K562 (cell line): ENCODE results near the gene MYOM1. TPM values are rescaled to one million over a fixed set of nuclear protein-coding genes. Genes with fewer than 3 reads are reported as not detected.
A peak's percentile ranks its signal among the peaks of the same experiment; 100 is the strongest.

Experiments
- ATAC-seq: fragments of 200-7000 bp; cut with Tn5 transposase; 3 replicates; pipeline ENCODE4 v1.9.1; 2020; ENCODE audit warnings: moderate library complexity
- BruUV-seq: library from RNA; stranded (reverse); fragments of 400-500 nt; replicated peaks from 2 replicates; lab custom pipeline; 2021; lab: Mats Ljungman, UMichigan
- CTCF ChIA-PET: fragments of 300-600 bp; formaldehyde crosslinking; extraction: SDS; loops from one replicate; lab custom pipeline; 2021; ENCODE audit warnings: low intra/inter-chr PET ratio; lab: Yijun Ruan, JAX
- POLR2A ChIA-PET: fragments of 300-600, 350-650 bp; sonication (Branson Sonifier 250); formaldehyde crosslinking; extraction: SDS; loops from one replicate; lab custom pipeline; 2021; ENCODE audit warnings: antibody characterized with exemption, inconsistent platforms; lab: Yijun Ruan, JAX
- DNase-seq, 4 experiments: peaks; one replicate each; pipeline versions ENCODE4 v3.0.0 to v3.0.0-alpha.2; 2011 to 2018; ENCODE audit warnings: low spot score in 3 of 4, mixed read lengths in 3 of 4; ENCODE audit errors: extremely low read depth in 1 of 4
- FAIRE-seq: peaks from 2 replicates; lab custom pipeline; 2011; peaks lifted over from hg19 to GRCh38; lab: Jason Lieb, UNC
- H2AFZ ChIP-seq: 2 replicates; pipeline ENCODE4 v1.6.0; 2011; ENCODE audit warnings: low read depth, low read length, control low read depth, inconsistent platforms
- H3K27ac ChIP-seq: fragments of 200-600 bp; 3 replicates; pipeline ENCODE4 v1.8.0; 2011; ENCODE audit warnings: low read depth, mild to moderate bottlenecking, control low read depth, inconsistent platforms, low read length, moderate library complexity, mixed read lengths; ENCODE audit errors: extremely low read depth
- H3K27me3 ChIP-seq, 2 experiments: fragments of 300-600 bp in 1 of 2; 2 replicates in 1 of 2; 3 replicates in 1 of 2; pipeline versions ENCODE4 v1.6.0 to v1.8.0; 2011; ENCODE audit warnings: inconsistent platforms in 2 of 2, low read length in 2 of 2, mild to moderate bottlenecking in 1 of 2, mixed read lengths in 1 of 2, moderate library complexity in 1 of 2; ENCODE audit not compliant: control insufficient read depth in 2 of 2, insufficient read depth in 2 of 2
- H3K36me3 ChIP-seq: fragments of 300-600 bp; 3 replicates; pipeline ENCODE4 v1.8.0; 2011; ENCODE audit warnings: mild to moderate bottlenecking, low read length, inconsistent platforms; ENCODE audit not compliant: control insufficient read depth, insufficient read depth
- H3K4me1 ChIP-seq, 2 experiments: fragments of 200-600 bp in 1 of 2; replicated peaks in 1 of 2; 2 replicates in 1 of 2; 3 replicates in 1 of 2; pipeline versions ENCODE4 v1.5.1 to v1.8.0; 2011; ENCODE audit warnings: inconsistent platforms in 2 of 2, low read length in 2 of 2, mild to moderate bottlenecking in 1 of 2, mixed read lengths in 1 of 2, moderate library complexity in 1 of 2; ENCODE audit not compliant: control insufficient read depth in 2 of 2, insufficient read depth in 2 of 2
- H3K4me2 ChIP-seq: 2 replicates; pipeline ENCODE4 v1.6.1; 2011; ENCODE audit warnings: low read length, control low read depth, inconsistent platforms, mixed read lengths; ENCODE audit not compliant: insufficient read depth
- H3K4me3 ChIP-seq: fragments of 200-600 bp; sonication (generic), shearing (Covaris generic); 2 replicates; pipeline ENCODE4 v1.5.1; 2016; ENCODE audit warnings: control low read depth, inconsistent platforms
- H3K79me2 ChIP-seq: fragments of 200-600 bp; 3 replicates; pipeline ENCODE4 v1.8.0; 2011; ENCODE audit warnings: low read length, inconsistent platforms; ENCODE audit not compliant: control insufficient read depth, insufficient read depth
- H3K9ac ChIP-seq, 2 experiments: 2 replicates each; pipeline versions ENCODE4 v1.6.0 to v1.6.1; 2011; ENCODE audit warnings: low read depth in 2 of 2, low read length in 2 of 2, control low read depth in 1 of 2, inconsistent platforms in 1 of 2, mild to moderate bottlenecking in 1 of 2, mixed read lengths in 1 of 2; ENCODE audit not compliant: insufficient read depth in 1 of 2
- H3K9me1 ChIP-seq: one replicate; pipeline ENCODE4 v1.6.0; 2011; ENCODE audit warnings: inconsistent platforms, mild to moderate bottlenecking, low read length, moderate library complexity; ENCODE audit not compliant: control insufficient read depth, insufficient read depth
- H3K9me3 ChIP-seq: replicated peaks from 2 replicates; pipeline ENCODE4 v1.5.1; 2011; ENCODE audit warnings: low read depth, low read length, inconsistent platforms; ENCODE audit not compliant: control insufficient read depth, insufficient read depth
- H4K20me1 ChIP-seq: replicated peaks from 2 replicates; pipeline ENCODE4 v1.6.1; 2011; ENCODE audit warnings: low read length, inconsistent platforms, mixed read lengths; ENCODE audit not compliant: control insufficient read depth, insufficient read depth
- CREBBP ChIP-seq: IDR thresholded peaks from one replicate; pipeline ENCODE4 v1.6.1; 2012; ENCODE audit warnings: low read depth, mild to moderate bottlenecking, control low read depth, inconsistent platforms, low read length
- E2F3 ChIP-seq: fragments of 250-450 bp; sonication (Bioruptor Pico); IDR thresholded peaks from 2 replicates; pipeline ENCODE4 v1.4.0; 2020; ENCODE audit warnings: mild to moderate bottlenecking
- GTF2E2 ChIP-seq: fragments of 200-800 bp; sonication (Bioruptor generic); IDR thresholded peaks from 2 replicates; pipeline ENCODE4 v1.6.1; 2016; ENCODE audit warnings: missing genetic modification characterization, missing compliant biosample characterization
- HMGN3 ChIP-seq: IDR thresholded peaks from 2 replicates; pipeline ENCODE4 v1.6.1; 2011; ENCODE audit warnings: borderline replicate concordance, low read depth, mild to moderate bottlenecking, mixed read lengths, low read length; ENCODE audit not compliant: insufficient read length; ENCODE audit errors: extremely low read depth
- HNRNPK ChIP-seq: fragments of 200-400 bp; formaldehyde crosslinking; IDR thresholded peaks from one replicate; pipeline ENCODE4 v1.6.1; 2018; ENCODE audit warnings: mild to moderate bottlenecking, low read depth, low read length; ENCODE audit not compliant: poor library complexity, severe bottlenecking
- IRF1 ChIP-seq: sonication (generic); formaldehyde crosslinking; IDR thresholded peaks from 2 replicates; pipeline ENCODE4 v1.8.0; 2022; ENCODE audit warnings: missing genetic modification reagents, mild to moderate bottlenecking, borderline replicate concordance
- KLF16 ChIP-seq: IDR thresholded peaks from 2 replicates; pipeline ENCODE4 v1.6.1; 2016; ENCODE audit warnings: antibody characterized with exemption
- POLR2A ChIP-seq: fragments of 450-650 bp; conservative IDR thresholded peaks from 2 replicates; pipeline ENCODE4 v1.6.1; 2016
- RBFOX2 ChIP-seq: fragments of 200-400 bp; formaldehyde crosslinking; IDR thresholded peaks from 2 replicates; pipeline ENCODE4 v1.6.1; 2017; ENCODE audit warnings: low read depth, mild to moderate bottlenecking, low read length, moderate library complexity
- SMARCC2 ChIP-seq: fragments of 450-650 bp; IDR thresholded peaks from 2 replicates; pipeline ENCODE4 v1.6.1; 2017; ENCODE audit warnings: antibody characterized with exemption, moderate library complexity, mild to moderate bottlenecking, low read depth
- SREBF2 ChIP-seq: sonication (generic); formaldehyde crosslinking; IDR thresholded peaks from 2 replicates; pipeline ENCODE4 v1.4.0; 2020; ENCODE audit warnings: mild to moderate bottlenecking, missing genetic modification reagents
- TGIF2 ChIP-seq: sonication (generic); formaldehyde crosslinking; IDR thresholded peaks from 2 replicates; pipeline ENCODE4 v1.8.1; 2022; ENCODE audit warnings: mild to moderate bottlenecking, missing genetic modification reagents, moderate library complexity
- ZNF592 ChIP-seq: fragments of 450-650 bp; IDR thresholded peaks from 2 replicates; pipeline ENCODE4 v1.6.1; 2017; ENCODE audit warnings: antibody characterized with exemption, mild to moderate bottlenecking
- ZNF766 ChIP-seq: fragments of 200-800 bp; sonication (Bioruptor generic); conservative IDR thresholded peaks from 2 replicates; pipeline ENCODE4 v1.6.1; 2016; ENCODE audit warnings: missing genetic modification characterization, missing compliant biosample characterization
- ZSCAN32 ChIP-seq: fragments of 450-650 bp; formaldehyde crosslinking; IDR thresholded peaks from 2 replicates; pipeline ENCODE4 v1.4.0; 2020; ENCODE audit warnings: mild to moderate bottlenecking, moderate library complexity
- WGBS: fragments of 100-300 bp; shearing (Covaris generic); methylation state at CpG from one replicate; pipeline ENCODE4 v1.1.6; 2016; ENCODE audit warnings: low coverage, mixed read lengths; ENCODE audit not compliant: insufficient coverage; ENCODE audit errors: missing lambda C conversion rate; 5-methylcytosine and 5-hydroxymethylcytosine counted together
- in situ Hi-C: fragments of 300-500 bp; cut with MboI; formaldehyde crosslinking; loops from 4 replicates; pipeline ENCODE4 v1.15.0; 2018; ENCODE audit warnings: inconsistent platforms, mixed read lengths
- intact Hi-C: fragments of 100-400 bp; cut with micrococcal nuclease; formaldehyde crosslinking; loops from 2 replicates; pipeline ENCODE4 v1.14.2; 2022
- polyA plus RNA-seq, 8 experiments: library from polyadenylated mRNA; depleted of rRNA in 4 of 8; stranded (reverse) in 5 of 8; unstranded in 3 of 8; fragments of >200 nt; fragmentation: Nextera tagmentation in 2 of 8; fragmentation: Illumina TruSeq in 1 of 8; extraction: Ambion mirVana in 2 of 8; extraction: Trizol in 1 of 8; gene quantifications; 2 replicates each; pipeline versions ENCODE4 v1.2.1 to v1.2.3, GENCODE V29; 2011 to 2014; ENCODE audit warnings: inconsistent platforms in 1 of 8, missing spikeins in 1 of 8
- total RNA-seq, 7 experiments: library from RNA; depleted of rRNA in 6 of 7; stranded (reverse); fragments of >200 nt in 6 of 7; fragmentation: Illumina TruSeq in 2 of 7; extraction: Trizol in 2 of 7; gene quantifications; 2 replicates each; pipeline versions ENCODE4 v1.2.1 to v1.2.3, GENCODE V29; 2011 to 2021; ENCODE audit warnings: low replicate concordance in 1 of 7
- TF ChIP-seq, protein P1 (sequence below): fragments of 250-450 bp; sonication (Bioruptor Pico); IDR thresholded peaks from 2 replicates; pipeline ENCODE4 v1.5.0; 2020; ENCODE audit warnings: mild to moderate bottlenecking

The MYOM1 gene
- total and polyA plus RNA-seq, 9 of the 15 experiments (the other 6 are each of a cell fraction or from before 2014, with no cell fraction given): 0.01 to 0.62 (median 0.25) TPM

GRCh38 chr18:3177902-3178687 is 41.7 kb downstream of the MYOM1 start:
- Histone ChIP-seq H3K4me2 (peak overlapping the region; percentile 66), H3K36me3 (no peaks in the 10 kb centered on the region), H3K4me1 (peaks cover 6 to 24% of the 10 kb centered on the region in 2 experiments; a peak in 3 of 5 replicates), H3K27ac (peak overlapping the region; percentile 68; the same call in 2 of the 3 replicates), H3K4me3 (no peak overlapping the region), H3K79me2 (no peaks in the 10 kb centered on the region), H2AFZ (peak overlapping the region; percentile 90), H3K27me3 (no peaks in the 10 kb centered on the region), H4K20me1 (no peaks in the 10 kb centered on the region), H3K9ac (peak overlapping the region; percentile 35 to 78; a peak in 3 of 4 replicates), H3K9me1 (no peaks in the 10 kb centered on the region), H3K9me3 (no peaks in the 10 kb centered on the region)
- peak; percentile 71 for ATAC-seq
- intact Hi-C loops (no loop called here), in situ Hi-C loops (no loop called here)
- peak in 2 of 4 experiments; percentile 56 to 73 for DNase-seq
- ChIA-PET POLR2A (interaction anchor here (0.6 to 1.6 kb wide), 6 partner anchors 12 to 152 kb away, joined by 3 to 4 read pairs (median 3); no protein-coding TSS in a partner anchor), CTCF (no interaction called here)
- peak; percentile 68 for FAIRE-seq
- no TSS peak for BruUV-seq
- WGBS: 31% methylated on average over 15 of the region's 15 CpGs
- TF ChIP-seq ZNF592 (peak; percentile 47; the same call in 1 of the 2 replicates), GTF2E2 (tag) (no peak), E2F3 (CRISPR knock-in tag) (no peak), CREBBP (no peak), ZNF766 (CRISPR knock-in tag) (peak; percentile 86; the same call in 1 of the 2 replicates), KLF16 (no peak), HMGN3 (no peak), HNRNPK (no peak), TGIF2 (no peak), ZSCAN32 (CRISPR knock-in tag) (no peak), IRF1 (CRISPR knock-in tag) (no peak), RBFOX2 (0 out of 2 replicates have a peak, but pooled peaks have one; percentile 30), SREBF2 (CRISPR knock-in tag) (no peak), SMARCC2 (no peak), POLR2A (no peak)
- TF ChIP-seq, protein P1, sequence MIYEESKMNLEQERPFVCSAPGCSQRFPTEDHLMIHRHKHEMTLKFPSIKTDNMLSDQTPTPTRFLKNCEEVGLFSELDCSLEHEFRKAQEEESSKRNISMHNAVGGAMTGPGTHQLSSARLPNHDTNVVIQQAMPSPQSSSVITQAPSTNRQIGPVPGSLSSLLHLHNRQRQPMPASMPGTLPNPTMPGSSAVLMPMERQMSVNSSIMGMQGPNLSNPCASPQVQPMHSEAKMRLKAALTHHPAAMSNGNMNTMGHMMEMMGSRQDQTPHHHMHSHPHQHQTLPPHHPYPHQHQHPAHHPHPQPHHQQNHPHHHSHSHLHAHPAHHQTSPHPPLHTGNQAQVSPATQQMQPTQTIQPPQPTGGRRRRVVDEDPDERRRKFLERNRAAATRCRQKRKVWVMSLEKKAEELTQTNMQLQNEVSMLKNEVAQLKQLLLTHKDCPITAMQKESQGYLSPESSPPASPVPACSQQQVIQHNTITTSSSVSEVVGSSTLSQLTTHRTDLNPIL: no peak
